HepG2 (cell line): Measurements from ENCODE around the gene HDDC3. TPM values are rescaled to one million over a fixed set of nuclear protein-coding genes. Genes with fewer than 3 reads are reported as not detected.

Experiments
- CCAR2 ChIP-seq: fragments of 200-400 bp; formaldehyde crosslinking; optimal IDR thresholded peaks from 2 replicates; pipeline ENCODE3; 2018; ENCODE audit warnings: low read depth, mild to moderate bottlenecking, low read length, moderate library complexity
- GTF2F1 ChIP-seq: fragments of 150-350 bp; IDR thresholded peaks from 2 replicates; pipeline ENCODE4 v1.6.1; 2014; ENCODE audit warnings: low read length
- HNRNPH1 ChIP-seq: fragments of 200-400 bp; formaldehyde crosslinking; optimal IDR thresholded peaks from 2 replicates; pipeline ENCODE3; 2017; ENCODE audit warnings: mild to moderate bottlenecking, low read depth, low read length
- HNRNPUL1 ChIP-seq: fragments of 200-400 bp; formaldehyde crosslinking; IDR thresholded peaks from 2 replicates; pipeline ENCODE4 v1.6.1; 2017; ENCODE audit warnings: low read depth, mild to moderate bottlenecking, low read length, moderate library complexity
- KLF12 ChIP-seq: sonication (generic); formaldehyde crosslinking; IDR thresholded peaks from 2 replicates; pipeline ENCODE4 v1.4.0; 2020; ENCODE audit warnings: missing genetic modification reagents, borderline replicate concordance
- KLF9 ChIP-seq: IDR thresholded peaks from 2 replicates; pipeline ENCODE4 v1.6.1; 2016; ENCODE audit warnings: low read depth
- MEIS1 ChIP-seq: sonication (generic); formaldehyde crosslinking; IDR thresholded peaks from 2 replicates; pipeline ENCODE4 v1.9.0; 2021; ENCODE audit warnings: mild to moderate bottlenecking, missing genetic modification reagents, moderate library complexity, borderline replicate concordance
- PHF21A ChIP-seq: sonication (generic); formaldehyde crosslinking; IDR thresholded peaks from 2 replicates; pipeline ENCODE4 v1.5.0; 2020; ENCODE audit warnings: mild to moderate bottlenecking, missing genetic modification reagents
- PHF8 ChIP-seq: sonication (generic); formaldehyde crosslinking; IDR thresholded peaks from 2 replicates; pipeline ENCODE4 v1.5.0; 2020; ENCODE audit warnings: missing genetic modification reagents
- PTBP1 ChIP-seq: fragments of 200-400 bp; formaldehyde crosslinking; IDR thresholded peaks from 2 replicates; pipeline ENCODE4 v1.6.1; 2018; ENCODE audit warnings: low read length, low read depth; ENCODE audit not compliant: poor library complexity, severe bottlenecking
- SCMH1 ChIP-seq: sonication (generic); formaldehyde crosslinking; IDR thresholded peaks from 2 replicates; pipeline ENCODE4 v1.9.0; 2021; ENCODE audit warnings: missing genetic modification reagents, mild to moderate bottlenecking, borderline replicate concordance
- ZBTB38 ChIP-seq: sonication (generic); formaldehyde crosslinking; IDR thresholded peaks from 2 replicates; pipeline ENCODE4 v1.5.1; 2020; ENCODE audit warnings: mild to moderate bottlenecking, missing genetic modification reagents
- ZBTB8A ChIP-seq: sonication (generic); formaldehyde crosslinking; IDR thresholded peaks from 2 replicates; pipeline ENCODE4 v1.4.0; 2020; ENCODE audit warnings: mild to moderate bottlenecking, low read depth, missing genetic modification reagents, borderline replicate concordance
- ZNF10 ChIP-seq: sonication (generic); formaldehyde crosslinking; IDR thresholded peaks from 2 replicates; pipeline ENCODE4 v1.4.0; 2020; ENCODE audit warnings: mild to moderate bottlenecking, low read depth, missing genetic modification reagents, borderline replicate concordance
- ZNF292 ChIP-seq: sonication (generic); formaldehyde crosslinking; IDR thresholded peaks from 2 replicates; pipeline ENCODE4 v1.8.1; 2022; ENCODE audit warnings: mild to moderate bottlenecking, low read depth, missing genetic modification reagents, borderline replicate concordance
- ZNF431 ChIP-seq: sonication (generic); formaldehyde crosslinking; IDR thresholded peaks from 2 replicates; pipeline ENCODE4 v1.9.0; 2022; ENCODE audit warnings: missing genetic modification reagents, low read depth, mild to moderate bottlenecking, borderline replicate concordance
- ZNF547 ChIP-seq: sonication (generic); formaldehyde crosslinking; IDR thresholded peaks from 2 replicates; pipeline ENCODE4 v1.5.1; 2020; ENCODE audit warnings: mild to moderate bottlenecking, missing genetic modification reagents
- ZNF615 ChIP-seq: sonication (generic); formaldehyde crosslinking; IDR thresholded peaks from 2 replicates; pipeline ENCODE4 v1.5.0; 2020; ENCODE audit warnings: mild to moderate bottlenecking, missing genetic modification reagents, borderline replicate concordance
- ZNF713 ChIP-seq: sonication (generic); formaldehyde crosslinking; IDR thresholded peaks from 2 replicates; pipeline ENCODE4 v1.4.0; 2020; ENCODE audit warnings: mild to moderate bottlenecking, missing genetic modification reagents
- ZNF737 ChIP-seq: sonication (generic); formaldehyde crosslinking; IDR thresholded peaks from 2 replicates; pipeline ENCODE4 v1.5.0; 2020; ENCODE audit warnings: missing genetic modification reagents, mild to moderate bottlenecking, borderline replicate concordance
- polyA plus RNA-seq, 8 experiments: library from polyadenylated mRNA; depleted of rRNA in 3 of 8; stranded (reverse) in 7 of 8; unstranded in 1 of 8; fragments of >200 nt; fragmentation: Illumina TruSeq in 4 of 8; extraction: Trizol in 4 of 8; gene quantifications; 2 replicates each; pipeline versions ENCODE4 v1.2.1 to v1.2.3, GENCODE V29; 2011 to 2016; ENCODE audit warnings: low read depth in 4 of 8, missing spikeins in 1 of 8, mixed read lengths in 1 of 8; ENCODE audit not compliant: insufficient read depth in 1 of 8
- total RNA-seq, 5 experiments: library from RNA; depleted of rRNA; stranded (reverse); fragments of >200 nt; fragmentation: Illumina TruSeq; extraction: Trizol; gene quantifications; 2 replicates each; pipeline ENCODE4 v1.2.3, GENCODE V29; 2016; ENCODE audit warnings: low read depth in 1 of 5
- TF ChIP-seq, protein P1 (sequence below): sonication (generic); formaldehyde crosslinking; IDR thresholded peaks from 2 replicates; pipeline ENCODE4 v1.9.0; 2021; ENCODE audit warnings: missing genetic modification reagents, borderline replicate concordance
- TF ChIP-seq, protein P2 (sequence below): sonication (generic); formaldehyde crosslinking; IDR thresholded peaks from 2 replicates; pipeline ENCODE4 v1.8.0; 2022; ENCODE audit warnings: mild to moderate bottlenecking, missing genetic modification reagents, borderline replicate concordance
- TF ChIP-seq, protein P3 (sequence below): sonication (generic); formaldehyde crosslinking; IDR thresholded peaks from 2 replicates; pipeline ENCODE4 v1.4.0; 2020; ENCODE audit warnings: low read depth, mild to moderate bottlenecking, missing genetic modification reagents
- TF ChIP-seq, protein P4 (sequence below): sonication (generic); formaldehyde crosslinking; IDR thresholded peaks from 2 replicates; pipeline ENCODE4 v1.8.0; 2022; ENCODE audit warnings: mild to moderate bottlenecking, missing genetic modification reagents

Gene HDDC3
- total and polyA plus RNA-seq, 2 of the 13 experiments (the other 11 are each of a cell fraction or from before 2014, with no cell fraction given), result 18.7 to 28.3 TPM

DNA sequence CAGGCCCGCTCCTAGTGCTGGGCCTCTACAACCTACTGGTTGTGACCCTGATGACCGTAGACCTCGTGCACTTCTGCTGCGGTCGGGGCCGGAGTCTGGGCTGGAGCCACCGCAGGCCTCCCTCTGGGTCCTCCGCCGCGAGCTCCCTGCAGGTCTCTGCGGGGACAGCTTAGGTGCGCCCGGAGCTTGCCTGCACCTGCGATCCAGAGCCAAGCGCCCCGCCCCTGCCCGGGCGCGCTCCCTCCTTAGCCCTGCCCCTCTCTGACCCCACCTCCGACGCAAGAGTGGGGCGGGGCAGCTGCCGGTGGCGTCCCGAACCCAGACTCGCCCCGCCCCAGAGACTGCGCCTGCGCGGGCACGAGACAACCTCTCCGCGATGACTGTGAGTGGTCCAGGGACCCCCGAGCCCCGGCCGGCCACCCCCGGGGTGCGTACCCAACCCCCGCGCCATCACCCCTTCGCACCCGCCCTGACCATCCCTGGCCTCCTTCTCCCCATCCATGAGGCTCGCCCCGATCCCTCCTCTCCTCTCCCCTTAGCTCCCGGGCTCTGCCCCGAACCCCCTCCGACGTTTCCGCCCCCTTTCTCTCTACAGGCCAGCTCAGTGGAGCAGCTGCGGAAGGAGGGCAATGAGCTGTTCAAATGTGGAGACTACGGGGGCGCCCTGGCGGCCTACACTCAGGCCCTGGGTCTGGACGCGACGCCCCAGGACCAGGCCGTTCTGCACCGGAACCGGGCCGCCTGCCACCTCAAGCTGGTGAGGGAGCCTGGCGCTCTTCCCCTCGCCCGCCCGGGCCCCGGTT, 2.8 kb upstream of the HDDC3 start, which contains the start of gene UNC45A (continued):
- TF ChIP-seq MEIS1 (peak; percentile 17; the same call in 1 of the 2 replicates), PHF8 (CRISPR knock-in tag) (peak; percentile 74), ZNF292 (CRISPR knock-in tag) (no peak), ZNF10 (CRISPR knock-in tag) (no peak), KLF12 (CRISPR knock-in tag) (no peak), ZNF615 (CRISPR knock-in tag) (no peak), HNRNPH1 (no peak), ZNF431 (no peak), HNRNPUL1 (no peak), ZNF547 (no peak), CCAR2 (no peak), PHF21A (CRISPR knock-in tag) (0 out of 2 replicates have a peak, but pooled peaks have one; percentile 10), ZBTB8A (CRISPR knock-in tag) (peak; percentile 67; the same call in 1 of the 2 replicates), PTBP1 (peak; percentile 50), ZNF737 (CRISPR knock-in tag) (no peak), ZBTB38 (CRISPR knock-in tag) (peak; percentile 51; the same call in 1 of the 2 replicates), SCMH1 (CRISPR knock-in tag) (no peak), ZNF713 (CRISPR knock-in tag) (no peak), GTF2F1 (no peak), KLF9 (no peak)
- TF ChIP-seq, protein P1, sequence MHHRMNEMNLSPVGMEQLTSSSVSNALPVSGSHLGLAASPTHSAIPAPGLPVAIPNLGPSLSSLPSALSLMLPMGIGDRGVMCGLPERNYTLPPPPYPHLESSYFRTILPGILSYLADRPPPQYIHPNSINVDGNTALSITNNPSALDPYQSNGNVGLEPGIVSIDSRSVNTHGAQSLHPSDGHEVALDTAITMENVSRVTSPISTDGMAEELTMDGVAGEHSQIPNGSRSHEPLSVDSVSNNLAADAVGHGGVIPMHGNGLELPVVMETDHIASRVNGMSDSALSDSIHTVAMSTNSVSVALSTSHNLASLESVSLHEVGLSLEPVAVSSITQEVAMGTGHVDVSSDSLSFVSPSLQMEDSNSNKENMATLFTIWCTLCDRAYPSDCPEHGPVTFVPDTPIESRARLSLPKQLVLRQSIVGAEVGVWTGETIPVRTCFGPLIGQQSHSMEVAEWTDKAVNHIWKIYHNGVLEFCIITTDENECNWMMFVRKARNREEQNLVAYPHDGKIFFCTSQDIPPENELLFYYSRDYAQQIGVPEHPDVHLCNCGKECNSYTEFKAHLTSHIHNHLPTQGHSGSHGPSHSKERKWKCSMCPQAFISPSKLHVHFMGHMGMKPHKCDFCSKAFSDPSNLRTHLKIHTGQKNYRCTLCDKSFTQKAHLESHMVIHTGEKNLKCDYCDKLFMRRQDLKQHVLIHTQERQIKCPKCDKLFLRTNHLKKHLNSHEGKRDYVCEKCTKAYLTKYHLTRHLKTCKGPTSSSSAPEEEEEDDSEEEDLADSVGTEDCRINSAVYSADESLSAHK (CRISPR knock-in tag), result no peak
- TF ChIP-seq, protein P2, sequence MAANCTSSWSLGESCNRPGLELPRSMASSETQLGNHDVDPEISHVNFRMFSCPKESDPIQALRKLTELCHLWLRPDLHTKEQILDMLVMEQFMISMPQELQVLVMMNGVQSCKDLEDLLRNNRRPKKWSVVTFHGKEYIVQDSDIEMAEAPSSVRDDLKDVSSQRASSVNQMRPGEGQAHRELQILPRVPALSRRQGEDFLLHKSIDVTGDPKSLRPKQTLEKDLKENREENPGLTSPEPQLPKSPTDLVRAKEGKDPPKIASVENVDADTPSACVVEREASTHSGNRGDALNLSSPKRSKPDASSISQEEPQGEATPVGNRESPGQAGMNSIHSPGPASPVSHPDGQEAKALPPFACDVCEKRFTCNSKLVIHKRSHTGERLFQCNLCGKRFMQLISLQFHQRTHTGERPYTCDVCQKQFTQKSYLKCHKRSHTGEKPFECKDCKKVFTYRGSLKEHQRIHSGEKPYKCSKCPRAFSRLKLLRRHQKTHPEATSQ (CRISPR knock-in tag), result no peak
- TF ChIP-seq, protein P3, sequence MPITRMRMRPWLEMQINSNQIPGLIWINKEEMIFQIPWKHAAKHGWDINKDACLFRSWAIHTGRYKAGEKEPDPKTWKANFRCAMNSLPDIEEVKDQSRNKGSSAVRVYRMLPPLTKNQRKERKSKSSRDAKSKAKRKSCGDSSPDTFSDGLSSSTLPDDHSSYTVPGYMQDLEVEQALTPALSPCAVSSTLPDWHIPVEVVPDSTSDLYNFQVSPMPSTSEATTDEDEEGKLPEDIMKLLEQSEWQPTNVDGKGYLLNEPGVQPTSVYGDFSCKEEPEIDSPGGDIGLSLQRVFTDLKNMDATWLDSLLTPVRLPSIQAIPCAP (CRISPR knock-in tag), result no peak
- TF ChIP-seq, protein P4, sequence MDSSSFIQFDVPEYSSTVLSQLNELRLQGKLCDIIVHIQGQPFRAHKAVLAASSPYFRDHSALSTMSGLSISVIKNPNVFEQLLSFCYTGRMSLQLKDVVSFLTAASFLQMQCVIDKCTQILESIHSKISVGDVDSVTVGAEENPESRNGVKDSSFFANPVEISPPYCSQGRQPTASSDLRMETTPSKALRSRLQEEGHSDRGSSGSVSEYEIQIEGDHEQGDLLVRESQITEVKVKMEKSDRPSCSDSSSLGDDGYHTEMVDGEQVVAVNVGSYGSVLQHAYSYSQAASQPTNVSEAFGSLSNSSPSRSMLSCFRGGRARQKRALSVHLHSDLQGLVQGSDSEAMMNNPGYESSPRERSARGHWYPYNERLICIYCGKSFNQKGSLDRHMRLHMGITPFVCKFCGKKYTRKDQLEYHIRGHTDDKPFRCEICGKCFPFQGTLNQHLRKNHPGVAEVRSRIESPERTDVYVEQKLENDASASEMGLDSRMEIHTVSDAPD (CRISPR knock-in tag), result no peak
